GM21447 (cell line): ENCODE data around the gene YIPF6.
A peak's percentile ranks its signal among the peaks of the same experiment; 100 is the strongest.
"Not testable (repeated sequence)": the region's sequence is repeated elsewhere in the genome, so short reads cannot be mapped to it uniquely, and the experiment has no call there.

ENCODE experiments used
- ATAC-seq: cut with Tn5 transposase; IDR thresholded peaks from one replicate; pipeline ENCODE4 v1.9.1; 2021; ENCODE audit not compliant: unreplicated experiment

The YIPF6 gene

GRCh38 chrX:68498508-68499379 is at the start of gene YIPF6:
Gene YIPF6, plus strand, starts transcription at chrX:68499051. Its CDS starts 16 bp downstream, at chrX:68499067.
- ATAC-seq: peak; percentile 96

GRCh38 chrX:68451720-68452119 is 47.1 kb upstream of the YIPF6 start:
- ATAC-seq: no peak

- ATAC-seq: no peak
These were observed 44.2 kb upstream of the YIPF6 start for GRCh38 chrX:68454476-68455150.

GRCh38 chrX:68455151-68455510 is 43.7 kb upstream of the YIPF6 start:
- ATAC-seq: no peak

- no peak for ATAC-seq
These were observed 37.8 kb upstream of the YIPF6 start for GRCh38 chrX:68461093-68461492.

GRCh38 chrX:68461576-68461975 is 37.3 kb upstream of the YIPF6 start:
- ATAC-seq: no peak

GRCh38 chrX:68462197-68462596 is 36.7 kb upstream of the YIPF6 start:
- no peak for ATAC-seq

GRCh38 chrX:68462653-68463052 is 36.2 kb upstream of the YIPF6 start:
- no peak for ATAC-seq

- no peak for ATAC-seq
These were observed 35.0 kb upstream of the YIPF6 start for GRCh38 chrX:68463880-68464279.

GRCh38 chrX:68464796-68465195 is 34.1 kb upstream of the YIPF6 start:
- ATAC-seq: no peak

GRCh38 chrX:68480969-68481368 is 17.9 kb upstream of the YIPF6 start:
- ATAC-seq: no peak

- not testable (repeated sequence) for ATAC-seq
These were observed 12.7 kb upstream of the YIPF6 start for GRCh38 chrX:68486198-68486597.

GRCh38 chrX:68487254-68487653 is 11.6 kb upstream of the YIPF6 start:
- no peak for ATAC-seq

GRCh38 chrX:68487924-68488323 is 10.9 kb upstream of the YIPF6 start:
- ATAC-seq: no peak

- no peak for ATAC-seq
These were observed 10.2 kb upstream of the YIPF6 start for GRCh38 chrX:68488657-68489056.

- ATAC-seq: no peak
These were observed 8.2 kb upstream of the YIPF6 start for GRCh38 chrX:68490644-68491043.

GRCh38 chrX:68492583-68492982 is 6.3 kb upstream of the YIPF6 start:
- no peak for ATAC-seq

GRCh38 chrX:68493776-68494175 is 5.1 kb upstream of the YIPF6 start:
- ATAC-seq: not testable (repeated sequence)

GRCh38 chrX:68498044-68498507 is 775 bp upstream of the YIPF6 start:
- no peak for ATAC-seq

- no peak for ATAC-seq
These were observed 973 bp downstream of the YIPF6 start for GRCh38 chrX:68499543-68500504.
